HG02870 (cell line): ENCODE data around the gene CCT5.
A peak's percentile ranks its signal among the peaks of the same experiment; 100 is the strongest.

Experiments used
- ATAC-seq: cut with Tn5 transposase; IDR thresholded peaks from one replicate; pipeline ENCODE4 v1.9.1; 2021; ENCODE audit warnings: mild to moderate bottlenecking, moderate library complexity; ENCODE audit not compliant: unreplicated experiment

CCT5 gene

DNA sequence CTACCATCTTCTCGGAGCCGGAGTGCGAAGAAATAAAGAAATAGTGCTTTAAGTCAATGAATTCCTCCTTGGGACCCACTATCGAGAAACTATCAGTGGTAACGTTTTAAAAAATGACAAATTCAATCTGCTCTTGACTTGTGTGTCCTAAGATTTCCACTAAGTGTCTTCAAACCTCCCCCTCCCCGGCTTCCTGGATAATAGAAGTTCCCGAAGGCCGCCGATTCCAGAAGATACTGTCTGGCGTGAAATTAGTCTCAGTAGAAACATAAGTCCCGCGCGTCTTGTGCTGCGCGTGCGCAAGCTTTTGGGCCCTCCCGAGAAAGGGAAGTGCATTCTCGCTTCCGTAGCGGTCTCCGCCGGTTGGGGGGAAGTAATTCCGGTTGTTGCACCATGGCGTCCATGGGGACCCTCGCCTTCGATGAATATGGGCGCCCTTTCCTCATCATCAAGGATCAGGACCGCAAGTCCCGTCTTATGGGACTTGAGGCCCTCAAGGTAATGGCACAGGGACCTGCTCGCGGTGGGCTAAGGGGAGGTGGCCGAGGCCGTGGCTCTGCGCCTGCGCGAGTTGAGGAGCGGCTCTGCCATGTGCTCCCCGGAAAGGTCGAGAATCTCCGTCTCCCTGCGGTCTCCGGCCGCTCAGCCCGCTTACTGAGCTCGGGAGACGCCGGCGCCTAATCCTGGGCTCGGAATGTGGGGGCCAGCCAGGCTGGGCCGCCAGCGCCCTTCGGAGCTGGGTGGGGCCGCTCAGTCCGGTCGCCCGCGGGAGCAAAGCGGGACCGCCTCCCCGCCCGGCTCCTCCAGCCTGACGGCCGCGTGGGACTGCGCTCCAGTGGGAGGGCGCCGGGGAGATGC is at the start of gene CCT5:
Gene CCT5, plus strand, starts transcription at position 333 of the 858 bp plus-strand sequence. Its CDS starts 61 bp downstream, at position 394.
- peak; percentile 77 for ATAC-seq

DNA sequence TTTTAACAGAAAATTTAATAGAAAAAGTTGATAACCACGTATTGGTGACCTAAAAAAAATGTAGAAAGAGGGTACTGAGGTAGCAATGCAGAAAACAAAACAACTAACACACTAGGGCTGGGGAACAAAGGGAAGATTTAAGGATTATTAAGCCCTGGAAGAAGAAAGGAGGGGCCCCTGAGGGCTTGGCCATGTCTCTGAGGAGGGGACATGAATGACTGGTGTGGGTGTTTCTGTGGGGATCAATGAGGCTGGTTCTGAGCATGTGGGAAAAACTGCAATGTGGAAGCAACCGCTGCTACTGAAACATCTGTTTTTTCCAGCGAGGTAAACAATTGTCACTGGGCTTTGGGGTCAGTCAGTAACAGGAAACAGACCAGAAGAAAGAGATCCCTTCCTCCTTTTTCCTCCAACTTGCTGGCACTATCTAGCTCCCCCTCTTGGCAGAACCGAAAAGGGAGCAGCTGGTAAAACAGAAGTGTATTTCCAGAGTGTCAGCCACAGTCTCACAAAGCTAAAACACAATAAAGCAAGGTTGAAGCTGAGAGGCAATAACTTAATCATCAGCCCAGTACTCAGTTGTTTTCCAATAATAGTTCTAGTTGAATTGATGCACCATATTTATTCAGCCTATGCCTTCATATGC is 48.7 kb upstream of the CCT5 start:
- no peak for ATAC-seq

GRCh38 chr5:10202089-10202910 is 47.8 kb upstream of the CCT5 start:
- ATAC-seq = no peak

- ATAC-seq = no peak
Measured at GRCh38 chr5:10209004-10209403, 41.1 kb upstream of the CCT5 start.

- no peak for ATAC-seq
Measured at GRCh38 chr5:10213316-10213715, 36.8 kb upstream of the CCT5 start.

- no peak for ATAC-seq
Measured at GRCh38 chr5:10214041-10214440, 36.0 kb upstream of the CCT5 start.

DNA sequence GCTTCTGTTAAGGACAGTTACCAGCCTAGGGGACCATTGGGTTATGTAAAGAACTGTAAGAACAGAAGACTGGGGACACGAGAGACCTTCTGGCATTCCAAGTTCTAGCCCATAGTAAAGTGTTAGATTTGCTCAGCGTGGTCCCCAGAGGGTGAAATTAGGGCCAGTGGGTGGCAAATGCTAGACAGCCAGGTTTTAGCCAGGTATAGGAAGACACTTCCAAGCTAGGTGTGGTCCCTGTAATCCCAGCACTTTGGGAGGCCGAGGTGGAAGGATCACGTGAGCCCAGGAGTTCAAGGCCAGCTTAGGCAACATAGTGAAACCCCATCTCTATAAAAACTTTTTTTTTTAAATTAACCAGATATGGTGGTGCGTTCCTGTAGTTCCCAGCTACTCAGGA is 34.7 kb upstream of the CCT5 start:
- no peak for ATAC-seq

DNA sequence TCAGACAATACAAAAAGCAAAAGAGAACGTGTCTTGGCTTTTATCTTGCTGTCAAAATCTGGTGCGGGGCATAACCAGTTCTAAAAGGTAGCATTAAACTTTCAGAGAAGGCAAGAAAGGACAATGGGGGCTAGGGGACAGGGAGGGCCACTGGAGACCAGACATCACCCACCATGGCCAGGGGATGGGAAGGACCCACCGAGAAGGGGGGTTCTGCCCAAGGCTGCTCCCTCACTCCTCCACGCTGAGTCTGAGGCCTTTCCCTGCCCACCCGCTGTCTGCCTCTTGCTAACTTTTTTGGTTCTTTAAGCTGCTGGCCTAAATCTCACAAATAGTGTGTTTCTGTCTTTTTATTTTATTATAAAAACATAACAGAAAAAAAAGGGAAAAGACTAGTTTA is 34.0 kb upstream of the CCT5 start:
- no peak for ATAC-seq

DNA sequence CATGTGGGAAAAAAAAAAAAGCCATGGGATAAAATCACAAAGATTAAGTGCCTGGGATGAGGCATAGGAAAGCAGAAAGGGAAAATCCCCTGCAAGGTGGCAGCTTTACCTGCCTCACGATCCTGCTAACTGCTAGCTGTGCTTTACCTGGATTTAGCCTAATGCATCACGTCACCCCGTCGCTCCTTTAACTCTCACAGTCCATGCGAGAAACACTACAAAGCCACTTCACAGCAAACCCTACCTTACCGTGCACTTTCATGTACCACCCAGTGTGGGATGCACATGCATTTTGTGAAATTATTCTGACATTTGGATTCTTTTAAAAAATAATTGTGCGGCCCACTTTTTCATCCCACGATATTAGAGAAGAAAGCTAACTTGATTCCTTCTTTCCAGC is 31.4 kb upstream of the CCT5 start:
- no peak for ATAC-seq

DNA sequence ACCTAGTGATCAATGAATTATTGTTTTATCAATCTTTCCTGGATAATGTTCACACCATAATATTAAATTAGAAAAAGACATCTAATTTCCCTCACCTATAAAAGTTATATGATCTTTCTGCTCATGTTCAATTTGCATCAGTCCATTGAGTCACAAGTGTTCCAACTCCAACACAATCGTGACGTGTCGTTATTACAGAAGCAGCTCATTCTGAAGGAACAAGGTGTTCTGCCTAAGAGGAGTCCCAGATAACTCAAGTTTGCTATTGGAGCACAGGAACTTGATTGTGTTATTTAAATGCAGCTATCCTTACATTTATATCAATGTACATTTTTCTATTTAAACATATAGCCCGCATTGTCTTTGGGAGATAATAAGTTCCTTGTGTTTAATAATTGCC is 31.0 kb upstream of the CCT5 start:
- no peak for ATAC-seq

GRCh38 chr5:10220248-10220647 is 29.8 kb upstream of the CCT5 start:
- no peak for ATAC-seq

GRCh38 chr5:10222326-10222725 is 27.8 kb upstream of the CCT5 start:
- no peak for ATAC-seq

DNA sequence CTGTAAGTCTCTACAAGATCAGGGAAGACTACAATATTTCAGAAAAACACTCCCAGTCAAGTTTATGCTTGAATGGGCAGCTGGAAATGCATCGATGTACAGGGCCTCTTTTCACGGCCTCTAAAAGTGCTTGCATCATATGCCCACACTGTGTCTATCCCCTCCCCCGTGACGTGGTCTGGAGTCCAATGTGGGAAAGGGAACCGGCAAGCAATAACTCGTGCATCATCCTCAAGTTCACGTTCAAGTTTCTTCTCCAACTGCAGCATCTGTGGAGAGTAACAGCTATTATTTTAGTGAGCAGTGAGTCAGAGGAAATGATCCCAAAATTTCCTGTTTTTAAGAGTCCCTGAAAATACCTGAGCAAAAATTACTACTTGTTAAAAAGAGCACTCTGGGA is 22.7 kb upstream of the CCT5 start:
- ATAC-seq = no peak

GRCh38 chr5:10228288-10228687 is 21.8 kb upstream of the CCT5 start:
- ATAC-seq = no peak

GRCh38 chr5:10229306-10230048 is 20.6 kb upstream of the CCT5 start:
- no peak for ATAC-seq

DNA sequence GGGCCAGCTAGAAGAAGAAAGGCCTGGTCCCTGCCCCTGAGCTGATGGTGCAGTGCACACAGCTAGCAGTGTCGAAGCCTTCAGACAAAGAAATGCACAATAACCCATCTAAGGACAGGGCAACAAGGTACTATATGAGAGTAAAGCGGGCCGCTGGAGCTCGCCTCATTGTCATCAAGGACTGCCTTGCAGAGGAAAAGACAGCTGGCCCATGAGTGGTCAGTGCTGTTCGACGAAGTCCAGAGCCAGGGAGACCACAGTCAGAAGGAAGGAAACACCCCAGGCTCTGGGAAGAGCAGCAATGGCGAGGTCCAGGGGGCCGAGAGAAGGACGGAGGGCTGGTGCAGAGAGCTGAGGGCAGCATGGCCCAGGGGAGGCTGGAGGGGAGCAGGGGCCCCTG is 17.7 kb upstream of the CCT5 start:
- ATAC-seq = no peak

DNA sequence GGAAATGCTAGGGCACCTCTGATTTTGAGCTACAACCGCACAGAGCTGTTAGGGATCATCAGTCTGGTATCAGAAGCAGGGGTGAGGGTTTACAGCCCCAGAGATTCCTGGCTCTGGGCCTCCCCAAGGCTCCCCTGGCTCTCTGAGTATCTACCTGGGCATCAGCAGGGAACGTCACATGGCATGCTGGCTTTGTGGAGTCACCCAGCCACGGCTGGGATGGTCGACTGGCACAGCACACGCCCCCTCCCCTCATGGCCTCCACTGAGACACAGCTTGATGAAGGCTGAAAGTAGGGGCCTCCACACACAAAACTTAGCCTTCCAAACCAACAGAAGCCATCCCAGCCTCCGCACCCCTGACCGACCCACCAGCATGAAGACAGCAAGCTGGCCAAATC is 17.1 kb upstream of the CCT5 start:
- ATAC-seq = no peak

DNA sequence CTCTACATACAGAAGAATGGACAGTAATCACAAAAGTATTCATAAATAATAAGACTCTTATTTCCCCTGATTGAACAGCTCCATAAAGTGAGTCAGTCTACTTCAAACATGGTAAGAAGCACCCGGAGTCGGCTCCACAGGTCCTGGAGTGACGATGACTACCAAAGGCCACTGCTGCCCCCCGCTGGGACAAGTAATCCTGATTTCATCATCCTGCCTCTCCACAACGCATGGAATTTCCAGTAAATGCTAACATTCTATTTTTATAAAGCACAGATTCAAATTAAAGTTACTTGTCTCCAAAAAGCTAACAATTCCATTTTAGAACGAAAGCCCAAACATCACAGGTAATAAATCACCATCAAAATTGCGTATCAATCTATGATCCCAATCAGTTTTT is 16.6 kb upstream of the CCT5 start:
- no peak for ATAC-seq

- ATAC-seq = no peak
Measured at GRCh38 chr5:10235350-10235749, 14.7 kb upstream of the CCT5 start.

- no peak for ATAC-seq
Measured at GRCh38 chr5:10243660-10244240, 6.3 kb upstream of the CCT5 start.
